ENCODE results near the gene WDHD1.
"Not testable (repeated sequence)": the region's sequence is repeated elsewhere in the genome, so short reads cannot be mapped to it uniquely, and the experiment has no call there.

Gene WDHD1

GRCh38 chr14:55026793-55027561 is at the start of gene WDHD1, which contains the start of gene SOCS4:
Gene WDHD1 (minus strand): TSS chr14:55027099. CDS start chr14:55026787, 312 bp downstream.
Gene SOCS4 (plus strand): TSS chr14:55027236. CDS start chr14:55043042, 15,806 bp downstream.
- FAIRE-seq = peak; percentile 9

GRCh38 chr14:55075628-55076175 is 48.8 kb upstream of the WDHD1 start:
- no peak for FAIRE-seq

DNA sequence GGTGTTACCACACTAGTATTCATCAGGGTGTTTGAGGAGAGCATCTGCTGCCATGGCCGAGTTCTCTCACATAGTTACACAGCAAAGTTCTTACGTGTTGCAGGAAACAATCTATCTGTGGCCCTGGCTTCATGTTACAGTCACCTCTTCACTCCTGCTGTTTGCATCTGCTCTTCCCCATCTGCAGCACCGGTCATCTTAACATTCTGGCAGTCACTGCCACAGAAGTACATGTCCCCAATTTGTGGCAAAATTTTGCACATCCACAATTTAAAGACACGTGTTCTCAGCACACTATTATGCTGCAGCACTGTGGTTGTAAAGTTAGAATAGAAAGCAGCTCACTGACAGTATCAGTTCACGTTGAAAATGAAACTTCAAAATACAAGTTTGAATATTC is 47.8 kb upstream of the WDHD1 start:
- no peak for FAIRE-seq

GRCh38 chr14:55073856-55074255 is 47.0 kb upstream of the WDHD1 start:
- FAIRE-seq = no peak

DNA sequence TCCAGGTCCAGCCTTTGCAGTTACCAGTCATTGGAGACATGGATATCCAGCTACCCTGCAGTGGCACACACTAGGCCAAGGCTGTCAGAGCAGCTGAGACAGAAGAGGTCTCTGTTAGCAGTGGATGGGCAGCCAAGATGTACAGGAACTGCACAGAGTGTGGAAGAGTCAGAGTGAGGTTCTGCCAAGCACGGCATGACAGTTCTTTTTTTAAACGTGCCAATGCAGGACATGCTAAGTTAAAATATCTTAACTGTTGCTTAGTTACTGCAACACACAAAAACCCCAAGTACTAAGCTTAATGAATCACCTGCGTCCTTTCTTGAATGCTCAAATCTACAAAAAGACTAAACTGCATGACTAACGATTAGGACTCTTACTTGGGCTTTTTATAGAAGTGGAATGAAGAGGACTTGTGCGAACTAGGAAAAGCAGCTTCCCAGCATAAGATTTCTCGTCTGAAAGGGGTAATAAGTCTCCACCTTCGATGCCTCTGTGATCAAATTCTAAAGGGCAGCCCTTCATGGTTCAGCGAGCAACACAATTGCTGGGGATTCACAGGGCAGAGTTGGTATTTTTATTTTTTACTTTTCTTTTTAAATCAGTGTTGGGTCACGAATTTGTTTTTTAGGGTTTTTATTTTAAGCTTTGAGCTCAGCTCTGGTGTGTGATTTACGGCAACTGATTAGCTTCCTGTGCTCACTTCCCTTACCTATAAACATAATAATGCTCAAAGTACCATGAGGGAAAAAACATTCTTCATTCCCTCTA is 45.2 kb upstream of the WDHD1 start:
- FAIRE-seq = no peak

GRCh38 chr14:55070981-55071411 is 44.1 kb upstream of the WDHD1 start:
- FAIRE-seq = no peak

GRCh38 chr14:55066223-55066622 is 39.3 kb upstream of the WDHD1 start:
- no peak for FAIRE-seq

DNA sequence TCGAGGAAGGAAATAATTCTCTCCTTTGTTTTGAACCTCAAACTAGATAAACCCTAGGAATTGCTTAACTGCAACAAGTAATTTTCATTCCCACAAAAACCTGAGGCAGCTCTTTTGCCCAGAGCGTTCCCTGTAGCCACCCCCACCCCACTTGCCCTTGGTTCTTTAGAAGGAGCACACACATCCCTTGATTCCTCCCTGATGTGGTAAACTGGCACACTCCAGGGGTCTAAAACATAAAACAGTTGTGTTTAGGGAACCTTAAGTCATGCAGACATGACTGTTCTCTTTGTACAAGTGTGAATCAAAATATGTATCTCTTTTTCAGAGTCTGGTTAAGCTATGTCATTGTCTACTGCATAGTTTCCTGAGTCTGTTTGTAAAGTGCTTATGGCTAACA is 38.5 kb upstream of the WDHD1 start:
- FAIRE-seq = no peak

GRCh38 chr14:55064896-55065295 is 38.0 kb upstream of the WDHD1 start:
- FAIRE-seq = not testable (repeated sequence)

GRCh38 chr14:55062517-55063351 is 35.8 kb upstream of the WDHD1 start:
- no peak for FAIRE-seq

DNA sequence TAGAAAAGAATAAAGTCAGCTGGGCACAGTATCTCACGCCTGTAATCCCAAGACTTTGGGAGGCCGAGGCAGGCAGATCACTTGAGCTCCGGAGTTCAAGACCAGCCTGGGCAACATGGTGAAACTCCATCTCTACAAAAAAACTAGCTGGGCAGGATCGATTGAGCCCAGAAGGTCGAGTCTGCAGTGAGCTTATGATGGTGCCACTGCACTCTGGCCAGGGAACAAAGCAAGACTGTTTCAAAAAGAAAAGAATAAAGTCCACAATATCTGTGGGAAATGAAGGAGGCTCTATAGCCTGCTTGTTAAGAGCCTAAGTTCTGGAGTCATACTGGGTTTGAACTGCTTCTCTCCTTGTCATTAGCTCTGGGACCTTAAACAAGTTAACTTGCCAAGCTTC is 32.4 kb upstream of the WDHD1 start:
- FAIRE-seq = no peak

GRCh38 chr14:55057919-55058318 is 31.0 kb upstream of the WDHD1 start:
- no peak for FAIRE-seq

DNA sequence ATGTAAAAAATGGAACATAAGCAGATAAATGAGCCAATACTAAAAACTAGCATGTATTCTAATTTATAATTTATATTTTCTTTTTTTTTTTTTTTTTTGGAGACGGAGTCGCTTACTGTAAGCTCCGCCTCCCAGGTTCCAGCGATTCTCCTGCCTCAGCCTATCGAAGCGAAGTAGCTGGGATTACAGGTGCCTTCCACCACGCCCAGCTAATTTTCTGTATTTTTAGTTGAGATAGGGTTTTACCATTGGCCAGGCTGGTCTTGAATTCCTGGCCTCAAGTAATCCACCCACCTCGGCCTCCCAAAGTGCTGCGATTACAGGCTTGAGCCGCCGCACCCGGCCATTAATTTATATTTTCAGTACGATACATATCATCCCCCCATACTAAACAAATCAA is 27.2 kb upstream of the WDHD1 start:
- no peak for FAIRE-seq

DNA sequence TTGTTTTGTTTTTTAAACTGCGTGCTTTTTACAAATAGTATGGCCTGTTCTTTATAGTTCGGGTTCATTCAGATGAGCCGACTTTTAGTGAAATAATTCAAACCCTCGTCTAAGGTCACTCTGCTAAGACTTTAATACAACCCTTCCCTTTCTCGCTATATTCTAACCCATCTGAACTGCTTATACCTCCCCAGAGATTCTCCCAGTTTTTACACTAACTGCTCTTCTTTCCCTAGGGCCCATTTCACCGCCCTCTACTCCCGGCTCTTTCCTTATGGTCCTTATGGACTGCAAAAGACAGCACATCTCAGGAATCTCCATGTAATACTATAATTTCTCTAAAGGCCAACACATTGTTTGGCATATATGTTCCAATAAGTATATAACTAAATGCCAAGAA is 26.6 kb upstream of the WDHD1 start:
- no peak for FAIRE-seq

DNA sequence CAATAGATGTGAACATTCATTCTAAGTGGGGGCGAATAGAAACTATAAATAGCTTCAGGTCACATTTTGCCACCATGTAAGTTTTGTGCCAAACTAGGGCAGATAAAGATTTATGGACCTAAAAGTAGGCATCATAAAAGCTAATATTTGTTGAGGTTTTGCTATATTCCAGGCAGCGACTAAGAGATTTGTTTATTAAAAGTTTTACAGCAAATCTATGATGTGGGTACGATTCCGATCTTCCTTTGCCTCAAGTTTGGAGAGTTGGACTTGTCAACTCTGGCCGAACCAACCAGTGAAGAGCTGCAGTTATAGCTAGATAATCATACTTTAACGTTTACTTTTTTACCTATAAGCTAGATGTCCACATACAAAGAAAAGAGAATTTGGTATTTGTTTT is 26.1 kb upstream of the WDHD1 start:
- no peak for FAIRE-seq

DNA sequence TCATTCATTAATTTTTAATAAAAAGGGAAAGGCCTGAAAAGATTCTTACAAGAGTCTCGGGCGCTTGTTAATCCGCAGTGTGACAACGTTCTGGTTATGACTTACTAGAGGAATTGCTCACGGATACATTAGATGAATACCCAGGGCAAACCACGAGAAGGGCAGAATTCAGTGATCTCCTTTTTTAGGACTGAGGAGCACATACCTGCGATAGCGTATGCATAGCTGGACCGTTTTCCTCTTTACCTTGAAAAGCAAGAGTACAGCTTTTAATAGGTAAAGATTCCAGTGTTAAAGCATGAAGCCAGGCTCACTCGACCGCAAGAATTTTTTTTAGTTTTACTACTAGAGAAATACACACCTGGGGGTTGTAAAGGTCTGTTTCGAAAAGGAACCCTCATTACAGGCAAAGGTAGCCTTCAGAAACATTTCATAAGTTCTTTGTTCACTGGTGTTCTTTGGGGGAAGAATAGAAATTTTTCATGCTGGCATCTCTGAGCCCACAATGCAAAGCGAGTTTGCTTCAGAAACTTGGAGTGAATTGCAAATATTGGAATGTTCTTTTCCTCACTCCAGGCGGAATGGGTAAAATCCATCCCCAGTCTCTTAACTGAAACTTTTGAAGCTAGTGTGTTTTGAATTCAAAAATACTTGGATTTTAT is 25.5 kb upstream of the WDHD1 start:
- no peak for FAIRE-seq

DNA sequence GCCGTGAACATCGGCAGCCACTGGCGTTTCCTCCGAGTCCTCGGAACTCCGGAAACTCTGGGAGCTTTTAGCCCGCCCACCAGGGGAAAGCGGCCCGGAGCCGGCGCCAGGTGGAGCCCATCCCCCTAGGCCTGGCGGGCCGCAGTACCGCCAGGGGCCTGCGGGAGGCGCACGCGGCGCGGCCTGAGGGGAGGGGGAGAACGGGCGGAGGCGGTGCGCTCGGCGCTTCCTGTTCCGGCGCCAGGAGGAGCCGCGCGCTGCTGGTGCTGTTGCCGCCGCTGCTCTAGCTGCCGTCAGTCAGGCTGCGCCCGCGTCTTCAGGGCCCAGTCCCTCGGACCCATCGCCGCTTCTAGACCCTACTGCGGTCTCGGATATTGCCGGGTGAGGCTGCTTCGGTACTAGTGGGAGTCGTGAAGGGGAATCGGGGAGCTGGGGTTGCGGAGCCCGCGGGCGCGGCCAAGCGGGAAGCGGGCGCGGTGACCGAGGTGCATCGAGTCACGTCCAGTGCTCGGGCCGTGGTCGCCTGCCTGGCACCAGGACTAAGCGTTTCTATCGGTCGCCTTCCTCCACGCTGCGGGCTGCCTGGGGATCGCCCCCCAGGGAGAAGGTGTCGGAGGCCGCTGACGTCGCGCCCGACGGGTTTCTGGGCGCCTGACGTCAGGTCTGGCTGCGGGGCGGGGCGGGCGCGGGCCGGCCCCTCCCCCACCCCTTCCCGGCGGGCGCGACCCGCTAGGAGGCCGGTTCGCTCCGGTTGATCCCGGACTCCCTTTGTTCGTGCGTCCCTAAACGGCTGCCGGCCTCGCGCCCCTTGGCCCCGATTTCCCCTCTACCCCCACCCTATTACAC is 24.7 kb upstream of the WDHD1 start, which contains the start of gene MAPK1IP1L:
Gene MAPK1IP1L (plus strand): TSS at position 225 of the 846 bp plus-strand sequence. CDS start 10,037 bp downstream, outside the sequence.
- no peak for FAIRE-seq

DNA sequence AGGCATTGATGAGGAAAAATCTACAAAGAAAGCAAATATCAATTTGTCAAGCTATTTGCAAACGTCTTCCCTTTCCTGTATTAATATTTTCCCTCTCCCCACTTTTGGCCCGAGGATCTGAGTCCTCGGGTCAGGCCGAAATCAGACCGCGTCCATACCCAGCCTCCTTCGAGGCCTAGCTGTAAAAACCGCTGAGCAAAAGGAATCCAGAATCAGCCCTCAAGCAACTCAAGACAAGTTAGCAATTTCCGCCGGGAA is 24.2 kb upstream of the WDHD1 start:
- FAIRE-seq = no peak

- no peak for FAIRE-seq
These were observed 22.1 kb upstream of the WDHD1 start for GRCh38 chr14:55048900-55049436.

GRCh38 chr14:55047301-55048053 is 20.6 kb upstream of the WDHD1 start:
- FAIRE-seq = no peak
